HepG2 (cell line): ENCODE results near the gene PCBD1. TPM values are rescaled to one million over a fixed set of nuclear protein-coding genes. Genes with fewer than 3 reads are reported as not detected.

Experiments
- ATAC-seq: fragments of 200-7000 bp; cut with Tn5 transposase; 3 replicates; pipeline ENCODE4 v1.9.1; 2020; ENCODE audit warnings: mild to moderate bottlenecking, moderate library complexity
- BruUV-seq: library from RNA; stranded (reverse); fragments of 400-500 nt; replicated peaks from 2 replicates; lab custom pipeline; 2021; lab: Mats Ljungman, UMichigan
- CTCF ChIA-PET: fragments of 300-600 bp; formaldehyde crosslinking; extraction: SDS; loops from one replicate; lab custom pipeline; 2021; ENCODE audit warnings: low total read pairs, inconsistent platforms, low intra/inter-chr PET ratio; lab: Yijun Ruan, JAX
- POLR2A ChIA-PET: fragments of 350-600 bp; sonication (Branson Sonifier 250); formaldehyde crosslinking; loops from one replicate; lab custom pipeline; 2020; ENCODE audit warnings: antibody characterized with exemption, inconsistent platforms; lab: Yijun Ruan, JAX
- DNase-seq: peaks from one replicate; pipeline ENCODE4 v3.0.0-alpha.2; 2015; ENCODE audit warnings: low spot score
- FAIRE-seq: peaks from 3 replicates; lab custom pipeline; 2011; peaks lifted over from hg19 to GRCh38; lab: Jason Lieb, UNC
- H2AFZ ChIP-seq: one replicate; pipeline ENCODE4 v1.6.1; 2011; ENCODE audit warnings: low read length, inconsistent platforms
- H3K27ac ChIP-seq: fragments of 300-600 bp; 3 replicates; pipeline ENCODE4 v1.8.0; 2011; ENCODE audit warnings: mixed run types, mild to moderate bottlenecking, mixed read lengths, low read length, inconsistent platforms; ENCODE audit not compliant: insufficient read depth; ENCODE audit errors: extremely low read length
- H3K27me3 ChIP-seq, 2 experiments: fragments of 200-600 bp in 1 of 2; 2 replicates in 1 of 2; 3 replicates in 1 of 2; pipeline versions ENCODE4 v1.6.0 to v1.8.0; 2011; ENCODE audit warnings: low read length in 2 of 2, mild to moderate bottlenecking in 2 of 2, moderate library complexity in 2 of 2, inconsistent platforms in 1 of 2; ENCODE audit not compliant: insufficient read depth in 2 of 2, control insufficient read depth in 1 of 2
- H3K36me3 ChIP-seq, 2 experiments: fragments of 200-600 bp in 1 of 2; replicated peaks in 1 of 2; 2 replicates in 1 of 2; 3 replicates in 1 of 2; pipeline versions ENCODE4 v1.5.1 to v1.8.0; 2011; ENCODE audit warnings: low read length in 2 of 2, inconsistent platforms in 1 of 2; ENCODE audit not compliant: insufficient read depth in 2 of 2, control insufficient read depth in 1 of 2
- H3K4me1 ChIP-seq: 2 replicates; pipeline ENCODE4 v1.5.1; 2012; ENCODE audit warnings: low read length, inconsistent platforms; ENCODE audit not compliant: insufficient read depth
- H3K4me2 ChIP-seq: 2 replicates; pipeline ENCODE4 v1.6.0; 2011; ENCODE audit warnings: low read depth, low read length, inconsistent platforms
- H3K4me3 ChIP-seq, 3 experiments: fragments of 200-600 bp in 1 of 3; sonication (generic), shearing (Covaris generic) in 1 of 3; replicated peaks in 1 of 3; 2 replicates each; pipeline ENCODE4 v1.5.1; 2011 to 2016; ENCODE audit warnings: low read length in 3 of 3, inconsistent platforms in 2 of 3, low read depth in 2 of 3, mild to moderate bottlenecking in 2 of 3, control low read depth in 1 of 3, mixed read lengths in 1 of 3; ENCODE audit not compliant: insufficient read depth in 1 of 3
- H3K79me2 ChIP-seq: one replicate; pipeline ENCODE4 v1.6.1; 2011; ENCODE audit warnings: low read length, inconsistent platforms; ENCODE audit not compliant: insufficient read depth
- H3K9ac ChIP-seq: 2 replicates; pipeline ENCODE4 v1.6.0; 2011; ENCODE audit warnings: mild to moderate bottlenecking, low read depth, low read length, inconsistent platforms; ENCODE audit not compliant: insufficient read depth
- H3K9me3 ChIP-seq: 2 replicates; pipeline ENCODE4 v1.5.1; 2012; ENCODE audit warnings: mild to moderate bottlenecking, low read length
- H4K20me1 ChIP-seq: 2 replicates; pipeline ENCODE4 v1.6.0; 2011; ENCODE audit warnings: inconsistent platforms, mild to moderate bottlenecking, low read length, moderate library complexity; ENCODE audit not compliant: insufficient read depth
- ATAD3A ChIP-seq: sonication (generic); formaldehyde crosslinking; IDR thresholded peaks from 2 replicates; pipeline ENCODE4 v1.4.0; 2020; ENCODE audit warnings: missing genetic modification reagents
- CEBPZ ChIP-seq: IDR thresholded peaks from 2 replicates; pipeline ENCODE4 v1.6.1; 2012; ENCODE audit warnings: low read length, improper control_type of control experiment
- ESRRA ChIP-seq: sonication (generic); formaldehyde crosslinking; IDR thresholded peaks from 2 replicates; pipeline ENCODE4 v1.5.1; 2020; ENCODE audit warnings: mild to moderate bottlenecking, low read depth, missing genetic modification reagents
- HMG20A ChIP-seq: IDR thresholded peaks from 2 replicates; pipeline ENCODE4 v1.6.1; 2016; ENCODE audit warnings: borderline replicate concordance
- HMGXB4 ChIP-seq, 2 experiments: sonication (generic) in 1 of 2; formaldehyde crosslinking in 1 of 2; IDR thresholded peaks; 2 replicates each; pipeline versions ENCODE4 v1.4.0 to v1.6.1; 2018 to 2020; ENCODE audit warnings: missing genetic modification reagents in 2 of 2, borderline replicate concordance in 1 of 2, low read depth in 1 of 2, mild to moderate bottlenecking in 1 of 2, missing biosample characterization in 1 of 2
- MED13 ChIP-seq: sonication (generic); formaldehyde crosslinking; IDR thresholded peaks from 2 replicates; pipeline ENCODE4 v1.5.0; 2020; ENCODE audit warnings: missing genetic modification reagents
- MTF2 ChIP-seq: sonication (generic); formaldehyde crosslinking; IDR thresholded peaks from 2 replicates; pipeline ENCODE4 v1.5.0; 2020; ENCODE audit warnings: missing genetic modification reagents, borderline replicate concordance
- NR3C1 ChIP-seq: sonication (generic); formaldehyde crosslinking; IDR thresholded peaks from 2 replicates; pipeline ENCODE4 v1.4.0; 2020; ENCODE audit warnings: missing genetic modification reagents
- POGZ ChIP-seq: sonication (generic); formaldehyde crosslinking; IDR thresholded peaks from 2 replicates; pipeline ENCODE4 v1.4.0; 2020; ENCODE audit warnings: mild to moderate bottlenecking, missing genetic modification reagents
- POLR2AphosphoS2 ChIP-seq: IDR thresholded peaks from 2 replicates; pipeline ENCODE4 v1.6.1; 2011; ENCODE audit warnings: low read depth, low read length, improper control_type of control experiment
- PREB ChIP-seq: sonication (generic); formaldehyde crosslinking; IDR thresholded peaks from 2 replicates; pipeline ENCODE4 v1.4.0; 2020; ENCODE audit warnings: missing genetic modification reagents
- SAFB2 ChIP-seq: sonication (generic); formaldehyde crosslinking; IDR thresholded peaks from 2 replicates; pipeline ENCODE4 v1.5.1; 2020; ENCODE audit warnings: missing genetic modification reagents, low read depth, mild to moderate bottlenecking, borderline replicate concordance
- ZBTB1 ChIP-seq: sonication (generic); formaldehyde crosslinking; IDR thresholded peaks from 2 replicates; pipeline ENCODE4 v1.4.0; 2020; ENCODE audit warnings: missing genetic modification reagents, borderline replicate concordance
- ZNF275 ChIP-seq: sonication (generic); formaldehyde crosslinking; IDR thresholded peaks from 2 replicates; pipeline ENCODE4 v1.8.0; 2022; ENCODE audit warnings: missing genetic modification reagents, mild to moderate bottlenecking, inconsistent platforms, borderline replicate concordance
- ZNF337 ChIP-seq: sonication (generic); formaldehyde crosslinking; IDR thresholded peaks from 2 replicates; pipeline ENCODE4 v1.5.1; 2020; ENCODE audit warnings: missing genetic modification reagents, low read depth, mild to moderate bottlenecking, borderline replicate concordance
- ZNF33B ChIP-seq: sonication (generic); formaldehyde crosslinking; IDR thresholded peaks from 2 replicates; pipeline ENCODE4 v1.5.1; 2020; ENCODE audit warnings: mild to moderate bottlenecking, missing genetic modification reagents
- ZNF451 ChIP-seq: sonication (generic); formaldehyde crosslinking; IDR thresholded peaks from 2 replicates; pipeline ENCODE4 v1.5.0; 2020; ENCODE audit warnings: mild to moderate bottlenecking, missing genetic modification reagents
- ZNF891 ChIP-seq: sonication (generic); formaldehyde crosslinking; IDR thresholded peaks from 2 replicates; pipeline ENCODE4 v1.5.0; 2020; ENCODE audit warnings: mild to moderate bottlenecking, missing genetic modification reagents
- WGBS: methylation state at CpG from one replicate; pipeline ENCODE4 v1.1.6; 2017; ENCODE audit warnings: low lambda C conversion rate; 5-methylcytosine and 5-hydroxymethylcytosine counted together
- in situ Hi-C: cut with HindIII; loops from 2 replicates; pipeline ENCODE4 v1.10.0; 2017; ENCODE audit warnings: low pct_unique_long_range_greater_than_20kb; ENCODE audit not compliant: extremely low pct_ligation_motif_present
- intact Hi-C: fragments of 100-400 bp; cut with micrococcal nuclease; formaldehyde crosslinking; loops from one replicate; pipeline ENCODE4 v1.10.0; 2022; ENCODE audit not compliant: unreplicated experiment
- polyA plus RNA-seq, 8 experiments: library from polyadenylated mRNA; depleted of rRNA in 3 of 8; stranded (reverse) in 7 of 8; unstranded in 1 of 8; fragments of >200 nt; fragmentation: Illumina TruSeq in 4 of 8; extraction: Trizol in 4 of 8; gene quantifications; 2 replicates each; pipeline versions ENCODE4 v1.2.1 to v1.2.3, GENCODE V29; 2011 to 2016; ENCODE audit warnings: low read depth in 4 of 8, missing spikeins in 1 of 8, mixed read lengths in 1 of 8; ENCODE audit not compliant: insufficient read depth in 1 of 8
- total RNA-seq, 5 experiments: library from RNA; depleted of rRNA; stranded (reverse); fragments of >200 nt; fragmentation: Illumina TruSeq; extraction: Trizol; gene quantifications; 2 replicates each; pipeline ENCODE4 v1.2.3, GENCODE V29; 2016; ENCODE audit warnings: low read depth in 1 of 5

The PCBD1 gene
- total and polyA plus RNA-seq, 2 of the 13 experiments (the other 11 are each of a cell fraction or from before 2014, with no cell fraction given), result 95.3 to 168 TPM

GRCh38 chr10:70901276-70901878, 13.0 kb upstream of the PCBD1 start:
- H2AFZ ChIP-seq, result no peak overlapping the region
- no peaks in the 10 kb centered on the region; the same call in 1 of the 2 replicates for H4K20me1 ChIP-seq
- H3K4me2 ChIP-seq, result no peak overlapping the region
- FAIRE-seq (no peak), DNase-seq (no peak), ATAC-seq (no peak)
- TF ChIP-seq NR3C1 (CRISPR knock-in tag) (no peak), POLR2AphosphoS2 (no peak), PREB (no peak), HMG20A (no peak), POGZ (CRISPR knock-in tag) (no peak), MTF2 (CRISPR knock-in tag) (no peak), ZBTB1 (no peak), ZNF451 (CRISPR knock-in tag) (no peak), ZNF275 (CRISPR knock-in tag) (no peak), CEBPZ (no peak), MED13 (no peak), ZNF33B (CRISPR knock-in tag) (no peak), ZNF891 (CRISPR knock-in tag) (no peak), ESRRA (CRISPR knock-in tag) (no peak), SAFB2 (CRISPR knock-in tag) (no peak), ZNF337 (no peak), ATAD3A (CRISPR knock-in tag) (no peak), HMGXB4 (CRISPR knock-in tag; IDR thresholded peaks at IDR 0.05; ENCODE audit: borderline replicate concordance in 1 of 2, low read depth in 1 of 2) (no peak)
- 57% methylated on average over 11 of the region's 13 CpGs for WGBS
- intact Hi-C loops (no loop called here), in situ Hi-C loops (loop anchor here (5.0 kb wide), 1 partner anchor 306 kb away; no protein-coding TSS in a partner anchor)
- peaks cover 4 to 41% of the 10 kb centered on the region in 2 experiments; a peak in 4 of 5 replicates for H3K27me3 ChIP-seq
- no peaks in the 10 kb centered on the region for H3K79me2 ChIP-seq
- H3K9ac ChIP-seq, result no peak overlapping the region
- POLR2A ChIA-PET, result no interaction called here
- no peak overlapping the region for H3K4me3 ChIP-seq
- CTCF ChIA-PET, result no interaction called here
- no TSS peak for BruUV-seq
- H3K9me3 ChIP-seq, result no peaks in the 10 kb centered on the region
- H3K4me1 ChIP-seq, result no peaks in the 10 kb centered on the region
- no peak overlapping the region for H3K27ac ChIP-seq
- no peaks in the 10 kb centered on the region for H3K36me3 ChIP-seq
